ENCODE results near the gene KRTAP10-2. TPM values are rescaled to one million over a fixed set of nuclear protein-coding genes. Genes with fewer than 3 reads are reported as not detected.
"Not testable (repeated sequence)": the region's sequence is repeated elsewhere in the genome, so short reads cannot be mapped to it uniquely, and the experiment has no call there.

The KRTAP10-2 gene, protein sequence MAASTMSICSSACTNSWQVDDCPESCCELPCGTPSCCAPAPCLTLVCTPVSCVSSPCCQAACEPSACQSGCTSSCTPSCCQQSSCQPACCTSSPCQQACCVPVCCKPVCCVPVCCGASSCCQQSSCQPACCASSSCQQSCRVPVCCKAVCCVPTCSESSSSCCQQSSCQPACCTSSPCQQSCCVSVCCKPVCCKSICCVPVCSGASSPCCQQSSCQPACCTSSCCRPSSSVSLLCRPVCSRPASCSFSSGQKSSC
- not detected for total RNA-seq

- peak; percentile 3 for DNase-seq (ENCODE audit: low spot score)
Measured at GRCh38 chr21:44551340-44551961, at the start of gene KRTAP10-2. KRTAP10-2 (minus strand) TSS chr21:44551505; CDS start chr21:44551458, 47 bp downstream.

- not testable (repeated sequence) for DNase-seq (ENCODE audit: low spot score)
Measured at GRCh38 chr21:44601091-44601490, 49.8 kb upstream of the KRTAP10-2 start.

GRCh38 chr21:44600118-44600978 is 49.0 kb upstream of the KRTAP10-2 start, which contains the start of gene KRTAP10-7:
KRTAP10-7 (plus strand) TSS chr21:44600597; CDS start chr21:44600622, 25 bp downstream.
- not testable (repeated sequence) for DNase-seq (ENCODE audit: low spot score)

GRCh38 chr21:44599264-44600029 is 48.1 kb upstream of the KRTAP10-2 start:
- no peak for DNase-seq (ENCODE audit: low spot score)

- no peak for DNase-seq (ENCODE audit: low spot score)
Measured at GRCh38 chr21:44598061-44598460, 46.8 kb upstream of the KRTAP10-2 start.

DNA sequence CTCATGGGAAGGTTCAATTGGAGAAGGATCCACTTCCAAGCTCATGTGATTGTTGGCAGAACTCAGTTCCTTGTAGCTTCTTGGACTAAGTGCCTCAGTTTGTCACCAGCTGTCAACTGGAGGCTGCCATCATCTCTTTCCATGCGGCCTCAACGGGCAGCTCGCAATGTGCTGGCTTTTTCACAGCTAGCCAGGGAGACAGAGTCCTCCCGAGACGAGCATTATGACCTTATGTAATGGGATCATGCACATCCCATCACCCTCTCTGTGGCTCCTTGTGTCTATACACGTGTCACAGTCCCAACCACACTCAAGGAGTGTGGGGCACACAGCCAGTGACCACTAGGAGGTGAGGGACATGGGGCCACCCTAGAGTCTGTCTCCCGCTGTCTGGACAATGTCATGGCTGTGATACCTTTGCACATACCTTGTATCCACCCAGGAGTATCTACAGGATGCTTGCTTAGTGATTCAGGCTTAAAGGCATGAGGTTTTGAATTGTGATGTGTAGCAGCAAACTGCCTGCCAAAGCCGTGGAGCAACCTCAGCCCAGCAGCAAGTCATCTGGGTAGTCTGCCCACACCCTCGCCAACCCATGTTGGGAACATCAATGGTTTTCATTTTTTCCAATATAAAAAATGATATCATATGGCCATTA is 44.9 kb upstream of the KRTAP10-2 start:
- no peak for DNase-seq (ENCODE audit: low spot score)

DNA sequence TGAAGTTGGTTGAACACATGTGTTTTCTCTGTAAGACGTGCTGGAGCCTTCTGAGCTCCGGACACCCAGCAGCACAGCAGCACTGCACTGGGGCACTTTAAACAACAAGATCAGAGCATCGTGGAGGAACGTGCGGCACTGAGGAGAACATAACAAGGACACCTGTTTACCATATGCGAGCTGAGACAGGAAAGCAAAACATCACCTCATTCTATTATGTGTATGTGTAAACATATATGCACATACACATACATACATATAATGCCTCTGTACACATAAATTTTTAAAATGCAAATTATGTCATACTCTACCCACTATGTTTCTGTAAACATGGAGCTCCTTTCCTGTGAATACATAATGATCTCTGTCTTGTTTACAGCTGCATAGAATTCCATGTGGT is 44.2 kb upstream of the KRTAP10-2 start:
- DNase-seq (ENCODE audit: low spot score), result no peak

DNA sequence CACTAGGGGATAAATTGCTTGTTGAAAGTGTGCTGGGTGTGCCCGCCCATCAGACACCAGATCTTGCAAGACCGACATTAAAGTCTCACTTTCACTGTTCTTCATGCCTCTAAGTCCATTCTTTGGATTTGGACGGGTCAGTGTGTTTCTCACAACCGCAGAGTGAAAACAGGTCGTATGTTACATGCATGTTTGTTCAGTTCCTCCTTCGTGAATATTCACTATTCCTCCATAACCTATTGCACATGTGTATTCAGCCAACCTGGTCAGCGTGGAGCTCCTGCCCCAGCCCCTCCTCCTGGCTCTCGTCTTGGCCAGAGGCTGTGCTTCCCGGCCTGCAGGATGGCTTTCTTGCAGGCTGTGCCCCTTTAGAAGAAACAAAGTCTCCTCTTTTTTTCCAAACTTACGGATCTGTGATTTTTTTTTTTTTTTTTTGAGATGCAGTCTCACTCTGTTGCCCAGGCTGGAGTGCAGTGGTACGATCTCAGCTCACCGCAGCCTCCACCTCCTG is 43.2 kb upstream of the KRTAP10-2 start:
- DNase-seq (ENCODE audit: low spot score), result no peak

DNA sequence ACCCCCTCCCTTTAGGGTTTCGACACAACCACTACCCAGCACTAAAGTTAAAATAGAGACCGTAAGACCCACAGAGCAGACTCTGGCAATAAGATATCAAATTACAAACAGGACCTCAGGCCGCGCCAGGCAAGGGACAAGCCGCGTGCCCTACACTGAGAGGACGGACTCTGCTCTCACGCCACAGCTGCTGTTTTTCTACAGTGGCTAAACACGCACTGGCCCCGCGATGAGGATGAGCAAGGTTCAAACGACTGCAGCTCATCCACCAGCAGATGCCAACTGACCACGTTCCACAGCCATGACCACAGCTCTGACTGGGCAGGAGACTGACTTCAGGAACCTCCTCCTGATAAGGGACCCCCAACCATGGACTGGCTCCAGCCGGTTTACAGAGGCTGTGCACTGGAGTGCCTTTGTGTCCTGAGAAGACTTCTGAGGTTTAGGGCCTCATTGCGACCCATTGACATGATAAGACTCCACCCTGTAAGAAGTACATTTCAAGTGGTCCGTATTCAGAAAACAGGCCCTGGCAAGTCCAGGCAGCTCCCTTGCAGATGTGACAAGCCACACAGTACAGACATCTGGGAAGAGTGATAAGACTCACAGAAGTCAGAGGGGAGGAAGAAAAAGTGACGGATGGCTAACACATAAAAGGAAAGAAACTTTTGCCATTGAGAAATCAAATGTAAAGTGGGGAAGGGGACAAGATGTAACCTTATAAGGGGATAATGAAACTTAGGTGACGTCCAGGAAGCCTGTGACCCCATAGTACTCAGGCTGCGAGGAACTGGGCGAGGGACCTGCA is 42.5 kb upstream of the KRTAP10-2 start:
- no peak for DNase-seq (ENCODE audit: low spot score)

DNA sequence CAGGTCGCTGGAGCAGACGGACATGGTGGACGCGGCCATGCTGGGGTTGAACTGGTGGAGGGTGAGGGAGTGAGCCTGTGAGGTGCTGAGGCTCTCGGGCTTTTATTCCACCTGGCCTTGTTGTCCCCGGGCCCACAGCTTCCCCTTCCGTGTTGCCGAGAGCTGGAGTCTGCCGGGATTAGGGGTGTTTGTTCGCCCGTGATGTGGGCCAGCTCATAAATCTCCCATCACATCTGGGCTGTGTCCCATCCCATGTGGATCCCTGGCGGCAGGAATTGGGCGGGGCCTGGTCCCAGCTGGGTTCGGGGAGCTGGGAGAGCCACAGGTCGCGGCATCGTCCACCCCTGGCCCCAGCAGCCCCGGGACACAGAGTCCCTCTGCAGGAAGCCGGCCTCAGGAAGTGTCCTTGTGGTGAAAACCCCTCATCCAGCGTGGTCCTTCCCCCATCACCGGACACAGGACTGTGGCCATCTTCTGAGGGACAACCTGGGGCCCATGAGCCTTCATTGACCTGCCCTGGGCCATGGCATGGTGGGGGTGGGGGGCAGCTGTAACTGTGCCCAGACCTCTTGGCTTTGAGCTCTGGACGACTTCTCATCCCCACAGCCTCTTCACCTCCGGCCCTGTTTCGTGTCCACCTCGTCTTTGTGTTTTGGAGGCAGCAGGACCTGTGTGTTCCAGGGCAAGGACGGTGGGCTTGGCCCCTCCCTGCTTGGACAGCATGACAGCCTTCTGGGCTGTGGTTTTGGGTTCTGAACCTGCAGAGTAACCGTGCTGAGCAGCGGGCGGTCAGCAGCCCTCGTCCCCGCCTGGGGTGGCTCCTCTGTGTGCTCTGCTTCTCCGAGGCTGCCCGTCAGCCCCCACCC is 41.4 kb upstream of the KRTAP10-2 start, which contains the start of gene KRTAP10-6:
TSS of gene KRTAP10-6 (minus strand) at position 60 of the 866 bp plus-strand sequence. CDS start at position 39, 21 bp downstream.
- no peak for DNase-seq (ENCODE audit: low spot score)

GRCh38 chr21:44591801-44592130 is 40.5 kb upstream of the KRTAP10-2 start:
- DNase-seq (ENCODE audit: low spot score), result not testable (repeated sequence)

DNA sequence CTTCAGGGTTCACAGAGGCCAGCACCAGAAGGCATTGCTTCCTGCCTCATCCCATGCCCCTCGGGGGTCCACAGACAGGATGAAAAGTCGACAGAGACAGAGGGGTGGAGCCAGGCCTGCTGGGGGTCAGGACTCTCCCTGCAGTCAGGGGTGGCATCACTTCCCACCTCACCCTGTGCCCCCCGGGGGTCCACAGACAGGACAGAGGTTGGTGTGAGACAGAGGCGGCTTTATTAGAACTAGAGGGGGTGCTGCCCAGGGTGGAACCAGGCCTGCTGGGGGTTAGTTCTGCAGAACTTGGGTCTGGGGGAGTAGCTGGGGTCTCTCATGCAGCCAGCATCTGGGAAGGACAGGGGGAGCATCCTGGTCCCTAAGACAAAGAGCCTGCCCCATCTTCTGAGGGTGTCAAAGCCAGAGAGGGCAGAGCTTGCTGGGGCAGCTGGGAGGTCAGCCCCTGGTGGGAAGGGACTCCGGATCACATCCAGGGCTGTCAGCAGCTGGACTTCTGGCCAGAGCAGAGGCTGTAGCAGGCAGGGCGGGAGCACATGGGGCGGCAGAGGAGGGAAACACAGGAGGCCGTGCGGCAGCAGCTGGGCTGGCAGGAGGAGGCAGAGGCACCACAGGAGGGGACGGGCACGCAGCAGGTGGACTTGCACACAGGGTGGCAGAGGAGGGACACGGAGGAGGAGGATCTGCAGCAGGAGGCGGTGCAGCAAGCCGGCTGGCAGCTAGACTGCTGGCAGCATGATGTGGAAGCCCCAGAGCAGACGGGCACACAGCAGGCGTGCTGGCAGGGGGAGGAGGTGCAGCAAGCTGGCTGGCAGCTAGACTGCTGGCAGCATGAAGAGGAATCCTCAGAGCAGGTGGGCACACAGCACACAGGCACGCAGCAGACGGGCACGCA is 39.8 kb upstream of the KRTAP10-2 start:
- not testable (repeated sequence) for DNase-seq (ENCODE audit: low spot score)

DNA sequence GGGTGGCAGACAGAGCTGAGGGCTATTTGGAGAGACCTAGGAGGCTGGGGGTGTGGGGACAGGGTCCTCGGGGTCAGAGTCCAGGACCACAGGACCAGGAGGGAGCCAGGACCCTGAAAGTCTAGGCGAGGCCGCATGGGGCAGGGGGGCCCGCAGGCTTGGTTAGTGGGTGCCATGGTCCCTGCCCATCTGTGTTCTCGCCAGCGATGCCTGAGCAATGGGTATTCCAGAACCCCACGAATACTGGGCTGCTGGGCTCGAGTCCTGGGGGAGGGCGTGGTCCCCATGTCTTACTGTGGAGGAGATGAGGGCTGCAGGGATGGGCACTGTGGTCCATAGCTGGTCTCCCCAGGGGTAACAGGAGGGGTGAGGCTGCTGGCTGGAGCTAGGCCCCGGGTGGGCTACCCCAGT is 39.0 kb upstream of the KRTAP10-2 start:
- no peak for DNase-seq (ENCODE audit: low spot score)

DNA sequence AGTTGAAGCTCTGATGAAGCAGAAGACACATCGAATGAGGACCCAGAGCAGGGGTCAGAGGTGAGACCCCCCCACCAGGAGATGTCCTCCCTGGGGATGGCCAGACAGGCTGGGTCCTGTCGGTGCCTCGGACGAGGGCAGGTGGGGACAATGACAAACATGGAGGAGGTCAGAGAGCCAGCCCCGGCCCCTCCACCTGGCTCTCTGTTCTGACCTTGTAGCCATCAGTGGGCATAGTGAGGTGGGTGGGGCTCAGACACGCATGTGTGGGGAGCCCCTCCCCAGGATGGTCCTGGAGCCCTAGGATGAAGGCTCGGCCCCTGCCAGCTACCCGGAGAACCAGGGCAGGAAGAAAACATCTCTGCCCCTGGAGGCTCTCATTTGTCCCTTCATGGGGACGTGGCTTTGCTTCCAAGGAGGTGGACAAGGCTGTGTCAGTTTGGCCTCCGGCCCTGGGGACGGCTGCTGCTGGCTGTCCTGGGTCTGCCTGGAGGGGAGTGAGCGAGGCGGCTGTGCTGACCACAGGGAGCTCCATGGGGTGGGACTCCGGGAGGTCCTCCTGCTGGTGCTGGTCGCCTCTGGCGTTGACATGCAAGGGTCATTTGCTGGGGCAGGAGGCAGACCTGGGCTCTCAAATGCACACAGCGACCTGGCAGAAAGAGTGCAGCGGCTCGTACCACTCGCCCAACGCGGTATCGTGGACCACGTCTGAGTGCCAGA is 38.4 kb upstream of the KRTAP10-2 start:
- DNase-seq (ENCODE audit: low spot score), result no peak

DNA sequence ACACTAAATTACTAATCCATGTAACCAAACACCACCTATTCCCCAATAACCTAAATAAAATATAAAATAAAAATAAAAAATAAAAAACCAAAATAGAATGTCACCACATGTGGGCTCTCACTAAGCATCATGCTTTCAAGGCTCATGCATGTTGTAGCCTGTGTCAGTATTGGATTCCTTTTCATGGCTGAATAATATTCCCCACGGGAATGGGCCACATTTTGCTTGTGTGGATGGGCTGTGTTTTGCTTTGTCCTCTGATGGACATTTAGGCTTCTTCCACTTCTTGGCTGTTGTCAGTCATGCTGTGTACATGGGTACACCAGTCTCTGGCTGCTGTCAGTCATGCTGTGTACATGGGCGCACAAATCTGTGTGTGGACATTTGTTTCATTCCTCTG is 37.8 kb upstream of the KRTAP10-2 start:
- DNase-seq (ENCODE audit: low spot score), result no peak

- no peak for DNase-seq (ENCODE audit: low spot score)
Measured at GRCh38 chr21:44585892-44586291, 34.6 kb upstream of the KRTAP10-2 start.

DNA sequence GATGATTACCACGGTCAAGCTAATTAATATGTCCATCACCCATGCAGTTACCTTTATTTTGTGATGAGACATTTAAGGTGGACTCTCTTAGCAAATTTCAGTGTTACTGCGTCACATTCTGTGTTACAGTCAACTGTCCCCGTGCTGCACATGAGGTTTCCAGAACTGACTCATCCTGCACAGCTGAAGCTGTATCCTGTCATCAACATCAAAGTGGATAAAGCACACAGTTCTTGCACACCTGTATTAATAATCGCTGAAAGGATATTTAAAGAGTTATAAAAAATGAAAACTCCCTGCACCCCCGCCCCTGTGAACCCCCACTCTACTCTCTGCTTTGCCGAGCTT is 32.5 kb upstream of the KRTAP10-2 start:
- DNase-seq (ENCODE audit: low spot score), result no peak

Data from mucosa of gallbladder (tissue), 1 donor.